ENCODE data around the gene PRKCH. TPM values are rescaled to one million over a fixed set of nuclear protein-coding genes. Genes with fewer than 3 reads are reported as not detected.
A peak's percentile ranks its signal among the peaks of the same experiment; 100 is the strongest.

The PRKCH gene
- total RNA-seq, 2 experiments from 2014 or later = 149 to 158 TPM

GRCh38 chr14:61385002-61385685 is 63.8 kb downstream of the PRKCH start:
- H3K9me3 Mint-ChIP-seq = no peaks in the 10 kb centered on the region
- no peak overlapping the region for H3K4me3 Mint-ChIP-seq
- H3K27me3 Mint-ChIP-seq (ENCODE audit: low read depth) = no peaks in the 10 kb centered on the region
- peaks cover 4% of the 10 kb centered on the region for H3K36me3 Mint-ChIP-seq (ENCODE audit: low read depth)
- intact Hi-C loops (cut with micrococcal nuclease) = loop anchor here (1.0 to 5.0 kb wide), 2 partner anchors 13 to 312 kb away; partner anchors contain the start of gene HIF1A
- no peak overlapping the region for H3K27ac Mint-ChIP-seq
- DNase-seq = peak; percentile 67
- CTCF ChIA-PET = interaction anchor here (0.7 kb wide), 1 partner anchor 99 kb away, joined by 3 read pairs; no protein-coding TSS in a partner anchor
- H3K4me1 Mint-ChIP-seq (ENCODE audit: low read depth) = no peaks in the 10 kb centered on the region

GRCh38 chr14:61386173-61386772 is 64.9 kb downstream of the PRKCH start:
- intact Hi-C loops (cut with micrococcal nuclease) = loop anchor here (5.0 kb wide), 1 partner anchor 311 kb away; the partner anchor contains the start of gene HIF1A
- H3K27ac Mint-ChIP-seq = no peak overlapping the region

GRCh38 chr14:61387076-61387475 is 65.7 kb downstream of the PRKCH start:
- intact Hi-C loops (cut with micrococcal nuclease) = loop anchor here (5.0 kb wide), 1 partner anchor 310 kb away; the partner anchor contains the start of gene HIF1A
- H3K4me1 Mint-ChIP-seq (ENCODE audit: low read depth) = peaks cover 10% of the 10 kb centered on the region
- H3K27ac Mint-ChIP-seq = no peak overlapping the region
- H3K4me3 Mint-ChIP-seq = no peak overlapping the region
- CTCF ChIA-PET = interaction anchor here (0.6 to 3.1 kb wide), 11 partner anchors 10 to 91 kb away, joined by 3 to 15 read pairs (median 3); no protein-coding TSS in a partner anchor
- H3K27me3 Mint-ChIP-seq (ENCODE audit: low read depth) = no peaks in the 10 kb centered on the region
- no peaks in the 10 kb centered on the region for H3K9me3 Mint-ChIP-seq
- H3K36me3 Mint-ChIP-seq (ENCODE audit: low read depth) = peaks cover 4% of the 10 kb centered on the region
- no peak for DNase-seq

More at GRCh38 chr14:61386173-61386772, 64.9 kb downstream of the PRKCH start:
- Mint-ChIP-seq H3K27me3 (ENCODE audit: low read depth) (no peaks in the 10 kb centered on the region), H3K9me3 (no peaks in the 10 kb centered on the region), H3K4me1 (ENCODE audit: low read depth) (peaks cover 2% of the 10 kb centered on the region), H3K4me3 (no peak overlapping the region), H3K36me3 (ENCODE audit: low read depth) (peaks cover 2% of the 10 kb centered on the region)
- CTCF ChIA-PET = interaction anchor here (0.9 to 3.1 kb wide), 8 partner anchors 10 to 67 kb away, joined by 3 to 15 read pairs (median 3); no protein-coding TSS in a partner anchor
- DNase-seq = no peak

DNA sequence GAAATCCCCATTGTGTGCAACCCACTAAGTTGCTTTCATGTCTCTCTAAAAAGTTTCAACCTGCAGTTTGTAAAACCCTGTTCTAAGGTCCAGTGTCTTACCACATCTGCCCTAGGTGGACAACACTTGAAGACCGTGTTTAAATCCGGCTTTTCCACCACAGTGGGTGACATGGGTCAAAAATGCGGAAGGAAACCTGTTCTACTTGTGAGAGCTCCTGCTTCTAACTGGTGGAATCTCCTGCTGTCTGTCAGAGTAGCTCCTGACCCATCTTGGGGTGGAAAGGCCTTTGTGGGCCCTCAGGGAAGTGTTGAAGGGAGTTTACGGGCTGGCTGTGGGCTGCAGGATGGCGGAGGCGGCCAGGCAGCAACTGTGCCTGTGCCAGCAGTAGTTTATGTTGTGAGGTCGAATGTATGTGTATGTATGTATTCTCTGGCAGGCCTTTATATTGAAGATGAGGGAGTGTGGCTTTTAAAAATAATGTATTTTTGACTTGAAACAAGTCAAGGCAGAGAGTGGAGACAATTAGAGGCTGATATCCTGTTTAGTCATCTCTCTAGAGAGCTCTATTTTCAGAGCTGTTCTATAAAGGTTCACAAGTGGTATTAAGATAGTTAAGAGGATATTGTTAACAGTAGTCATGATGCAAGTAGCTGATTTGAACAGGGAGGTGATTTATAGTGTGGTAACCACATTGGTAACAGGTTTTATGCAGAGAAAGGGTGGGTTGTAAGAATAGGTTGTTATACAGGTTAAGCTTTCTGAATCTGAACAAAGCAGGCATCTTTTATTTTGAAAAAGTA is 67.0 kb downstream of the PRKCH start:
- DNase-seq = peak; percentile 50
- CTCF ChIA-PET = interaction anchor here (0.7 to 3.1 kb wide), 9 partner anchors 12 to 578 kb away, joined by 3 to 15 read pairs (median 4); no protein-coding TSS in a partner anchor
- peaks cover 12% of the 10 kb centered on the region for H3K36me3 Mint-ChIP-seq (ENCODE audit: low read depth)
- no peaks in the 10 kb centered on the region for H3K27me3 Mint-ChIP-seq (ENCODE audit: low read depth)
- H3K9me3 Mint-ChIP-seq = no peaks in the 10 kb centered on the region
- H3K4me3 Mint-ChIP-seq = no peak overlapping the region
- intact Hi-C loops (cut with micrococcal nuclease) = loop anchor here (1.0 to 5.0 kb wide), 10 partner anchors 18 to 309 kb away; partner anchors contain the start of gene HIF1A
- H3K27ac Mint-ChIP-seq = no peak overlapping the region
- H3K4me1 Mint-ChIP-seq (ENCODE audit: low read depth) = peaks cover 23% of the 10 kb centered on the region

DNA sequence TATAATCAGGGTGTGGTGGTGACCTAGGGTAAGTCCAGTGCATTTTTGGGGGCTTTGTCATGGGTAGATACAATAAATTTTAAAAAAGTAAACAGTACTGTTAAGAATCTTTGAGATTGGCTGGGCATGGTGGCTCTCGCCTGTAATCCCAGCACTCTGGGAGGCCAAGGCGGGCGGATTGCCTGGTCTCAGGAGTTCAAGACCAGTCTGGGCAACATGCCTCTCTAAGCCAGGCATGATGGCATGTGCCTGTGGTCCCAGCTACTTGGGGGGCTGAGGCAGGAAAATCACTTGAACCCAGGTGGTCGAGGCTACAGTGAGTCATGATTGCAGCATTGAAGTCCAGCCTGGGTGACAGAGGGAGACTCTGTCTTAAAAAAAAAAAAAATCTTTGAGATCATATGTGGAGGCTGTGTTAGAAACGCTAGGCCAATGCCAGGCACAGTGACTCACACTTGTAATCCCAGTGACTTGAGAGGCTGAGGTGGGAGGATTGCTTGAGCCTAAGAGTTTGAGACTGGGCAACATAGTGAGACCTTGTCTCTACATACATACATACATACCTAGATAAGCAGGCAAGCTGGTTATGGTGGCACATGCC is 67.7 kb downstream of the PRKCH start:
- CTCF ChIA-PET = interaction anchor here (0.7 to 3.1 kb wide), 9 partner anchors 12 to 578 kb away, joined by 3 to 15 read pairs (median 4); no protein-coding TSS in a partner anchor
- intact Hi-C loops (cut with micrococcal nuclease) = loop anchor here (1.0 to 5.0 kb wide), 11 partner anchors 8 to 308 kb away; partner anchors contain the start of gene HIF1A
- no peaks in the 10 kb centered on the region for H3K27me3 Mint-ChIP-seq (ENCODE audit: low read depth)
- H3K36me3 Mint-ChIP-seq (ENCODE audit: low read depth) = peaks cover 14% of the 10 kb centered on the region
- H3K27ac Mint-ChIP-seq = no peak overlapping the region
- peak overlapping the region; percentile 26 for H3K4me3 Mint-ChIP-seq
- no peaks in the 10 kb centered on the region for H3K9me3 Mint-ChIP-seq
- peaks cover 30% of the 10 kb centered on the region for H3K4me1 Mint-ChIP-seq (ENCODE audit: low read depth)
- DNase-seq = peak; percentile 65

DNA sequence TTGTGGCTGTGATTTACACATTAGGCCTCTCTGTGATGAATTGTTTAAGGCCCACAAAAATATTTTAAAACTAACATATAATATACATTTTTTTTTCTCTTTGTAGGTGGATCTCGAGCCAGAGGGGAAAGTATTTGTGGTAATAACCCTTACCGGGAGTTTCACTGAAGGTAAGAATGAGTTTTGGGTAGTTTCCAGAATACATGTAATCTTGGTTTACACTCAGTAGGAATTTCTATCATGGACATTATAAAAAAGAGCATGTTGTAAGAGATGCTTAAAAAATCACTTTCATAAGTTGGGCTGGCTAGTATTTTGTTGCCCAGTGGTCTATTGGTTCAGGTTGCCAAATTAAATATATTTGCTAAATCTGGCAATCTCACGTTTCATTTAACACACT is 69.7 kb downstream of the PRKCH start:
- no peaks in the 10 kb centered on the region for H3K9me3 Mint-ChIP-seq
- H3K27ac Mint-ChIP-seq = no peak overlapping the region

DNA sequence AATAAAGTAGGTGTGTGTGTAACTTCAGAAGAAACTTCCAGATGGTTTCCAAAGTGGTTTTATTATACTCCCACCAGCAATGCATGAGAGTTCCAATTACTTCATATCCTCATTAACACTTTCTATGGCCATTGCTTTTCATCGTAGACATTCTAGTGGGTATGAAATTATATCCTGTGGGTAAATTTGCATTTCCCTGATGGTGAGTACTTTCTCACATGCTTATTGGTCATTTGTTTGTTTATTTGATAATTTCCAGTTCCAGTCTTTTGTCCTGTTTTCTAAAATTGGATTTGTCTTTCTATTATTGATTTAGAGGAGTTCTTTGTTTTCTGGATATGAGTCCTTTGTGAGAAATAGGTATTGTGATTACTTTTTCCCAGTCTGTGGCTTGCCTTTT is 70.9 kb downstream of the PRKCH start:
- H3K9me3 Mint-ChIP-seq = no peaks in the 10 kb centered on the region
- H3K4me3 Mint-ChIP-seq = no peak overlapping the region
- peaks cover 62% of the 10 kb centered on the region for H3K4me1 Mint-ChIP-seq (ENCODE audit: low read depth)
- CTCF ChIA-PET = no interaction called here
- H3K36me3 Mint-ChIP-seq (ENCODE audit: low read depth) = peaks cover 28% of the 10 kb centered on the region
- H3K27me3 Mint-ChIP-seq (ENCODE audit: low read depth) = no peaks in the 10 kb centered on the region
- intact Hi-C loops (cut with micrococcal nuclease) = no loop called here
- DNase-seq = no peak
- H3K27ac Mint-ChIP-seq = no peak overlapping the region

More for the DNA sequence above, 69.7 kb downstream of the PRKCH start:
- intact Hi-C loops (cut with micrococcal nuclease) = loop anchor here (1.0 kb wide), 1 partner anchor 27 kb away; no protein-coding TSS in a partner anchor
- peaks cover 26% of the 10 kb centered on the region for H3K36me3 Mint-ChIP-seq (ENCODE audit: low read depth)
- no peaks in the 10 kb centered on the region for H3K27me3 Mint-ChIP-seq (ENCODE audit: low read depth)
- peaks cover 50% of the 10 kb centered on the region for H3K4me1 Mint-ChIP-seq (ENCODE audit: low read depth)
- H3K4me3 Mint-ChIP-seq = peak overlapping the region; percentile 63
- CTCF ChIA-PET = interaction anchor here (1.8 kb wide), 1 partner anchor 17 kb away, joined by 4 read pairs; no protein-coding TSS in a partner anchor
- DNase-seq = no peak

DNA sequence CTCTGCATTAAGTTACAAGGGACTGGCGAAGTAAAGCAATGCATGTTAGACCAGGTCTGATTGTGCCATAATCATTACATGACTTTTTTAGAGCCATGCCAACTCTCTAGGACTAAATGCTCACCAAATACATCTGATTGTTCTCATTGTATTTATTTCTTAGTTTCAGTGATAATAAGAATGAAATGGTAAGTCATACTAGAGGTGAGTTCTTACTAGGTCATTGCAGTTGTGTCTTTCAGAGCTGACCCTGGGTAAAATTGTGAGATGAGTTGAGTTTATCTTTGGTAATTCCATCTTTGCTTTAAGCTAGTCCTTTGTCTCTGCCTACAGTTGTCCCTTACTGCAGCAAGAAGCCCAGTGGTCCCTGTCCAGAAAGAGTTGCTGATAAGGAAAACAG is 73.2 kb downstream of the PRKCH start:
- H3K27ac Mint-ChIP-seq = peak overlapping the region; percentile 42
- H3K27me3 Mint-ChIP-seq (ENCODE audit: low read depth) = no peaks in the 10 kb centered on the region
- no peak for DNase-seq
- H3K4me1 Mint-ChIP-seq (ENCODE audit: low read depth) = peaks cover 84% of the 10 kb centered on the region
- CTCF ChIA-PET = interaction anchor here (0.9 to 2.7 kb wide), 5 partner anchors 11 to 57 kb away, joined by 3 to 9 read pairs (median 3); no protein-coding TSS in a partner anchor
- peaks cover 30% of the 10 kb centered on the region for H3K36me3 Mint-ChIP-seq (ENCODE audit: low read depth)
- H3K9me3 Mint-ChIP-seq = no peaks in the 10 kb centered on the region
- peak overlapping the region; percentile 7 for H3K4me3 Mint-ChIP-seq
- intact Hi-C loops (cut with micrococcal nuclease) = no loop called here

GRCh38 chr14:61395115-61395725 is 73.8 kb downstream of the PRKCH start:
- Mint-ChIP-seq H3K27ac (peak overlapping the region; percentile 42), H3K4me3 (no peak overlapping the region), H3K36me3 (ENCODE audit: low read depth) (peaks cover 30% of the 10 kb centered on the region), H3K9me3 (no peaks in the 10 kb centered on the region), H3K4me1 (ENCODE audit: low read depth) (peaks cover 90% of the 10 kb centered on the region), H3K27me3 (ENCODE audit: low read depth) (no peaks in the 10 kb centered on the region)
- CTCF ChIA-PET = interaction anchor here (0.6 to 2.7 kb wide), 5 partner anchors 10 to 58 kb away, joined by 3 to 9 read pairs (median 3); no protein-coding TSS in a partner anchor
- no peak for DNase-seq
- intact Hi-C loops (cut with micrococcal nuclease) = no loop called here

- peaks cover 30% of the 10 kb centered on the region for H3K36me3 Mint-ChIP-seq (ENCODE audit: low read depth)
- no peak for DNase-seq
- no peaks in the 10 kb centered on the region for H3K9me3 Mint-ChIP-seq
- H3K4me3 Mint-ChIP-seq = no peak overlapping the region
- no peaks in the 10 kb centered on the region for H3K27me3 Mint-ChIP-seq (ENCODE audit: low read depth)
- CTCF ChIA-PET = interaction anchor here (0.6 to 2.7 kb wide), 3 partner anchors 9 to 90 kb away, joined by 3 to 9 read pairs (median 4); no protein-coding TSS in a partner anchor
- intact Hi-C loops (cut with micrococcal nuclease) = loop anchor here (1.0 kb wide), 1 partner anchor 10 kb away; no protein-coding TSS in a partner anchor
- H3K4me1 Mint-ChIP-seq (ENCODE audit: low read depth) = peaks cover 98% of the 10 kb centered on the region
- peak overlapping the region; percentile 67 for H3K27ac Mint-ChIP-seq
Measured at GRCh38 chr14:61396279-61396678, 74.9 kb downstream of the PRKCH start.

- Mint-ChIP-seq H3K27me3 (ENCODE audit: low read depth) (no peaks in the 10 kb centered on the region), H3K36me3 (ENCODE audit: low read depth) (peaks cover 29% of the 10 kb centered on the region), H3K27ac (peak overlapping the region; percentile 67), H3K9me3 (no peaks in the 10 kb centered on the region), H3K4me3 (no peak overlapping the region), H3K4me1 (ENCODE audit: low read depth) (peaks cover 98% of the 10 kb centered on the region)
- DNase-seq = no peak
- intact Hi-C loops (cut with micrococcal nuclease) = loop anchor here (1.0 kb wide), 2 partner anchors 7 to 10 kb away; no protein-coding TSS in a partner anchor
- CTCF ChIA-PET = interaction anchor here (1.1 to 2.7 kb wide), 2 partner anchors 9 to 14 kb away, joined by 3 to 9 read pairs; no protein-coding TSS in a partner anchor
Measured at GRCh38 chr14:61396694-61397093, 75.3 kb downstream of the PRKCH start.

All from activated naive CD4-positive, alpha-beta T cell treated with anti-CD3 and anti-CD28 coated beads for 36 hours (primary cell).